SK-N-MC (cell line): ENCODE data around the gene TTC7B.

ENCODE experiments used
- DNase-seq: peaks from one replicate; pipeline ENCODE4 v3.0.0-alpha.2; 2011; ENCODE audit warnings: low read depth, low spot score
- H3K27ac ChIP-seq: fragments of 200-600 bp; sonication (generic); 2 replicates; pipeline ENCODE4 v1.5.1; 2016; ENCODE audit warnings: mixed run types
- H3K36me3 ChIP-seq: fragments of 200-600 bp; sonication (generic); 2 replicates; pipeline ENCODE4 v1.6.1; 2017; ENCODE audit warnings: antibody characterized with exemption, low read length, mixed read lengths; ENCODE audit not compliant: insufficient read depth
- H3K4me3 ChIP-seq: fragments of 200-600 bp; sonication (generic); 2 replicates; pipeline ENCODE4 v1.5.1; 2016
- H3K9ac ChIP-seq: fragments of 200-600 bp; sonication (generic); 2 replicates; pipeline ENCODE4 v1.8.0; 2017; ENCODE audit warnings: mixed run types, mixed read lengths; ENCODE audit not compliant: insufficient read length
- H3K9me3 ChIP-seq: fragments of 200-600 bp; sonication (generic); 2 replicates; pipeline ENCODE4 v1.6.1; 2017; ENCODE audit warnings: low read depth, mild to moderate bottlenecking, antibody characterized with exemption, low read length, moderate library complexity, mixed read lengths
- EZH2 ChIP-seq: fragments of 200-600 bp; sonication (generic); IDR thresholded peaks from one replicate; pipeline ENCODE4 v1.6.1; 2017; ENCODE audit warnings: antibody characterized with exemption
- FOXP2 ChIP-seq: optimal IDR thresholded peaks from 2 replicates; pipeline ENCODE3; 2011; ENCODE audit warnings: mild to moderate bottlenecking, moderate library complexity; ENCODE audit not compliant: insufficient read depth; ENCODE audit errors: extremely low read length, control extremely low read depth
- POLR2AphosphoS5 ChIP-seq: IDR thresholded peaks from 2 replicates; pipeline ENCODE4 v1.6.1; 2012; ENCODE audit warnings: mild to moderate bottlenecking, low read depth, low read length, borderline replicate concordance

Gene TTC7B

GRCh38 chr14:90739318-90740068 is 76.7 kb downstream of the TTC7B start:
- Histone ChIP-seq H3K36me3 (no peaks in the 10 kb centered on the region), H3K9ac (no peak overlapping the region), H3K4me3 (no peak overlapping the region), H3K27ac (no peak overlapping the region), H3K9me3 (no peaks in the 10 kb centered on the region)
- TF ChIP-seq POLR2AphosphoS5 = no peak
- TF ChIP-seq EZH2 = no peak
- no peak for TF ChIP-seq FOXP2
- no peak for DNase-seq

DNA sequence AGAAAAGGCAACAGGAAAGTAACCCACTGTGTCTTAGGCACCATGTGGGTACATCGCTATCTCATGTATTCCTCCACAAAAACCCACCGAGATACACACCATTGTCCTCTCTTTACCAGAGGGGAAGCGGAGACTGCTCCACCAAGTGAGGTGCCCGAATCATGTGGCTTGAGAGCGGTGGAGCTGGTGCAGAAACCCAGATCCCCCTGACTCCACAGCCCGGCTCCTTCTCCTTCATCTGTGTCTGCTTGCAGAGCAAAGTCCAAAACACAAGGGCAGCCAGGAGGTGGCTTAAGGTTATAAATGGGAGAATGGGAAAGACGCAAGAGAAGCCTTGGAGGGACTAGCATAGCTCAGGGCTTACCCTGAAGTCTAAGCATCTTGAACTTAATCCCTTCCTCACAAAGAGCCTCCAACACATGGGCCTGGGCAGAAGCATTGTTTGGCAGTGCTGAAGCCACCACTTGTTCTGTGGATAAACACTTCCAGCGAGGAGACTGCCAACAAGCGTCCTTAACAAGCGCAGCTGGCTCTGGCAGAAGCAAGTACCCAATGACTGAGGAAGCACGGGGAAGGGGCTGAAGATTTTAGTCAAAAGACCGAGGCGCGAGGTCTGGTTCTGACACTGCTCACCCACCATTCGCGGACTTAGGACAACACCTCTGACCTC is 83.0 kb downstream of the TTC7B start:
- Histone ChIP-seq H3K4me3 (no peak overlapping the region), H3K9me3 (no peaks in the 10 kb centered on the region), H3K9ac (no peak overlapping the region), H3K27ac (no peak overlapping the region), H3K36me3 (no peaks in the 10 kb centered on the region)
- TF ChIP-seq POLR2AphosphoS5 (no peak), EZH2 (no peak), FOXP2 (no peak)
- DNase-seq = no peak

- no peak overlapping the region for H3K9ac ChIP-seq
- no peaks in the 10 kb centered on the region for H3K9me3 ChIP-seq
- no peak for TF ChIP-seq EZH2
- TF ChIP-seq POLR2AphosphoS5 = no peak
- no peak for TF ChIP-seq FOXP2
These were observed 83.5 kb downstream of the TTC7B start for GRCh38 chr14:90732718-90733117.

DNA sequence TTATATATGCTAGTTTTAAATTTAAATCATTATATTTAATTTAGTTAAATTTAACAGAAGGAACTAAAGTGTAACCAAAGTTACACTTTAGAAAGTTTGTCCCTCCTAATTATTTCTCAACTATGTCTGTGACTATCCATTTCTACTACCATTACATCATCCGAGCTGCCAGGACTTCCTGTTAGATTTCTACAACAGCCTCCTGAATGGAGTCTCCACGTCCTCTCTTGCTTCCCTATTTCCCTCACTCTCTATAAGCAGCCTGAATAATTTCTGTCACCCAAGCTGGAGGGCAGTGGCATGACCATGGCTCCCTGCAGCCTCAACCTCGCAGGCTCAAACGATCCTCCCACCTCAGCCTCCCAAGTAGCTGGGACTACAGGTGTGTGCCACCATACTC is 84.1 kb downstream of the TTC7B start:
- Histone ChIP-seq H3K36me3 (no peaks in the 10 kb centered on the region), H3K9ac (no peak overlapping the region), H3K9me3 (no peaks in the 10 kb centered on the region), H3K4me3 (no peak overlapping the region), H3K27ac (no peak overlapping the region)
- DNase-seq = no peak
- TF ChIP-seq EZH2 (no peak), POLR2AphosphoS5 (no peak), FOXP2 (no peak)

More at GRCh38 chr14:90732718-90733117, 83.5 kb downstream of the TTC7B start:
- DNase-seq = no peak
- Histone ChIP-seq H3K4me3 (no peak overlapping the region), H3K36me3 (no peaks in the 10 kb centered on the region), H3K27ac (no peak overlapping the region)

GRCh38 chr14:90731487-90731886 is 84.7 kb downstream of the TTC7B start:
- Histone ChIP-seq H3K27ac (no peak overlapping the region), H3K36me3 (no peaks in the 10 kb centered on the region), H3K9ac (no peak overlapping the region), H3K4me3 (no peak overlapping the region), H3K9me3 (no peaks in the 10 kb centered on the region)
- DNase-seq = no peak
- TF ChIP-seq EZH2 (no peak), POLR2AphosphoS5 (no peak), FOXP2 (no peak)

- TF ChIP-seq EZH2 = no peak
- TF ChIP-seq POLR2AphosphoS5 = no peak
- no peak for TF ChIP-seq FOXP2
- H3K9me3 ChIP-seq = no peaks in the 10 kb centered on the region
- DNase-seq = no peak
- no peak overlapping the region for H3K4me3 ChIP-seq
- no peak overlapping the region for H3K9ac ChIP-seq
- H3K36me3 ChIP-seq = no peaks in the 10 kb centered on the region
- H3K27ac ChIP-seq = no peak overlapping the region
These were observed 85.9 kb downstream of the TTC7B start for GRCh38 chr14:90730206-90730766.

DNA sequence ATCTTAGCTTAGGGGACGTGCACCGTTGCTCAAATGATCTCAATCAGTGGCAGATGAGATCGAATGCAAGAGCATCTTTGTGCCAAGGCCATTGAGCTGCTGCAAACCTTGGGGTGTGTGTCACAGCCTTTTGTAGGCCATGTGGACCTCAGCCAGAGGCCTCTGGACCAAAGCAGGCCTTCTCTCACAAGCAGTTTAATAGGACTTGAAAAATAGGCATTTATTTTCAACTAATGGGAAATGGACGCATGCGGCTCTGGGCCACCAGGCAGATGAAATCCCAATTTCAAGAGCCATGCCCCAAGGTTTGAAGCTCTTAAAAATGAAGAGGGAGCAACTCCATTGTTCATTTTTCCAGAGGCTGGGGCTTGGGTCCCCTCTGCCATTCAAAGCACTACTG is 87.3 kb downstream of the TTC7B start:
- Histone ChIP-seq H3K27ac (no peak overlapping the region), H3K9me3 (no peaks in the 10 kb centered on the region), H3K9ac (no peak overlapping the region), H3K36me3 (no peaks in the 10 kb centered on the region), H3K4me3 (no peak overlapping the region)
- DNase-seq = no peak
- TF ChIP-seq POLR2AphosphoS5 = no peak
- TF ChIP-seq EZH2 = no peak
- TF ChIP-seq FOXP2 = no peak

- Histone ChIP-seq H3K9ac (no peak overlapping the region), H3K27ac (no peak overlapping the region), H3K36me3 (no peaks in the 10 kb centered on the region), H3K4me3 (no peak overlapping the region), H3K9me3 (no peaks in the 10 kb centered on the region)
- DNase-seq = no peak
- TF ChIP-seq POLR2AphosphoS5 = no peak
- no peak for TF ChIP-seq EZH2
- no peak for TF ChIP-seq FOXP2
These were observed 89.1 kb downstream of the TTC7B start for GRCh38 chr14:90727082-90727481.
